Measurements from ENCODE around the gene SLC38A10.

SLC38A10 gene

GRCh38 chr17:81245665-81246342 lies 49.3 kb downstream of the SLC38A10 start:
- ATAC-seq (replicated peaks; ENCODE audit: extremely low read depth, poor library complexity, severe bottlenecking), result no peak
- H3K36me3 Mint-ChIP-seq (ENCODE audit: insufficient read depth), result peaks cover 15% of the 10 kb centered on the region
- H3K4me3 Mint-ChIP-seq, result no peak overlapping the region
- H3K4me1 Mint-ChIP-seq, result peaks cover 11% of the 10 kb centered on the region
- DNase-seq (ENCODE audit: low spot score in 2 of 2), result no peak
- no peaks in the 10 kb centered on the region for H3K9me3 Mint-ChIP-seq
- no peaks in the 10 kb centered on the region for H3K27me3 Mint-ChIP-seq
- H3K27ac Mint-ChIP-seq (ENCODE audit: low read depth), result no peak overlapping the region

GRCh38 chr17:81245024-81245664 lies 50.0 kb downstream of the SLC38A10 start:
- H3K4me3 Mint-ChIP-seq, result no peak overlapping the region
- H3K36me3 Mint-ChIP-seq (ENCODE audit: insufficient read depth), result peaks cover 18% of the 10 kb centered on the region
- H3K4me1 Mint-ChIP-seq, result peaks cover 11% of the 10 kb centered on the region
- H3K9me3 Mint-ChIP-seq, result no peaks in the 10 kb centered on the region
- ATAC-seq (replicated peaks; ENCODE audit: extremely low read depth, poor library complexity, severe bottlenecking), result no peak
- H3K27ac Mint-ChIP-seq (ENCODE audit: low read depth), result peak overlapping the region; percentile 32
- no peaks in the 10 kb centered on the region for H3K27me3 Mint-ChIP-seq
- DNase-seq (ENCODE audit: low spot score in 2 of 2), result no peak

DNA sequence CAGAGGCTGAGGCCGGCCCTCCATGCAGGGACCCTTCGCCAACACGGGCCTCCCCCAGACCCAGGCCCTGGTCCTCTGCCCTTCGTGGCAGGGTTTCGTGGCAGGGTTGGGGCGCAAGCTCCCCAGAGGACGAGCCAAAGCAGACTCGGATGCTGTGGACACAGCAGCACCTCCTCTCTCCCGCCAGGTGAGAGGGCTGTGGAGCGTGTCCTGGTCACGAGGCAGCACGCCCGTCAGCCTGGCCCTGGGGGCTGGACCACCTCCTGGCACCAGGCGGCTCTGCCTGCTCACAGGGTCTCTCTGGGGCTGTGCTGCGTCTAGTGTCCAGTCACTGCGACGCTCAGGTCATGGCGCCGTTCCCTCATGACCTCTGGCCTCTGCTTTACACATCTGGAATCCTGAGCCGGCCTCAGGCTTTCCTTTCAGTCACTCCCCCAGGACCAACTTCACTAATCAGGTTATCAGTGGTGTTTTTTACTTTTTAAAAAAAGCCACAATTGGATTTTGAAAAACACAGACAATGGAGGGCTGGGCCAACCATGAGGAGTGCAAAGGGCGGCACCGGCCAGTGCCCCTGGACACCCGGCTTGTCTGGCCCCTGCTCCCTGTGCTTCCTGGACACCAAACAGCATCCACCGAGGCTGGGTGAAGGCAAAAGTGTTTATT lies 50.6 kb downstream of the SLC38A10 start:
- no peak overlapping the region for H3K4me3 Mint-ChIP-seq
- H3K27me3 Mint-ChIP-seq, result no peaks in the 10 kb centered on the region
- peaks cover 19% of the 10 kb centered on the region for H3K36me3 Mint-ChIP-seq (ENCODE audit: insufficient read depth)
- H3K9me3 Mint-ChIP-seq, result no peaks in the 10 kb centered on the region
- peak overlapping the region; percentile 32 for H3K27ac Mint-ChIP-seq (ENCODE audit: low read depth)
- no peak for DNase-seq (ENCODE audit: low spot score in 2 of 2)
- no peak for ATAC-seq (replicated peaks; ENCODE audit: extremely low read depth, poor library complexity, severe bottlenecking)
- H3K4me1 Mint-ChIP-seq, result peaks cover 17% of the 10 kb centered on the region

- Mint-ChIP-seq H3K4me1 (peaks cover 17% of the 10 kb centered on the region), H3K36me3 (ENCODE audit: insufficient read depth) (peaks cover 21% of the 10 kb centered on the region), H3K27ac (ENCODE audit: low read depth) (no peak overlapping the region), H3K27me3 (no peaks in the 10 kb centered on the region), H3K9me3 (no peaks in the 10 kb centered on the region), H3K4me3 (no peak overlapping the region)
- no peak for ATAC-seq (replicated peaks; ENCODE audit: extremely low read depth, poor library complexity, severe bottlenecking)
- DNase-seq (ENCODE audit: low spot score in 2 of 2), result no peak
Observed at GRCh38 chr17:81243333-81243664, 51.8 kb downstream of the SLC38A10 start.

- Mint-ChIP-seq H3K9me3 (no peaks in the 10 kb centered on the region), H3K4me3 (peak overlapping the region; percentile 59), H3K27ac (ENCODE audit: low read depth) (no peak overlapping the region), H3K4me1 (peaks cover 17% of the 10 kb centered on the region), H3K27me3 (no peaks in the 10 kb centered on the region), H3K36me3 (ENCODE audit: insufficient read depth) (peaks cover 21% of the 10 kb centered on the region)
- no peak for DNase-seq (ENCODE audit: low spot score in 2 of 2)
- no peak for ATAC-seq (replicated peaks; ENCODE audit: extremely low read depth, poor library complexity, severe bottlenecking)
Observed at GRCh38 chr17:81242421-81243332, 52.4 kb downstream of the SLC38A10 start.

- Mint-ChIP-seq H3K4me3 (peak overlapping the region; percentile 59), H3K27me3 (no peaks in the 10 kb centered on the region), H3K36me3 (ENCODE audit: insufficient read depth) (peaks cover 18% of the 10 kb centered on the region), H3K4me1 (peaks cover 17% of the 10 kb centered on the region), H3K27ac (ENCODE audit: low read depth) (no peak overlapping the region), H3K9me3 (no peaks in the 10 kb centered on the region)
- DNase-seq (ENCODE audit: low spot score in 2 of 2) (peak; percentile 49 to 54), ATAC-seq (replicated peaks; ENCODE audit: extremely low read depth, poor library complexity, severe bottlenecking) (no peak)
Observed at GRCh38 chr17:81241648-81242420, 53.3 kb downstream of the SLC38A10 start.

DNA sequence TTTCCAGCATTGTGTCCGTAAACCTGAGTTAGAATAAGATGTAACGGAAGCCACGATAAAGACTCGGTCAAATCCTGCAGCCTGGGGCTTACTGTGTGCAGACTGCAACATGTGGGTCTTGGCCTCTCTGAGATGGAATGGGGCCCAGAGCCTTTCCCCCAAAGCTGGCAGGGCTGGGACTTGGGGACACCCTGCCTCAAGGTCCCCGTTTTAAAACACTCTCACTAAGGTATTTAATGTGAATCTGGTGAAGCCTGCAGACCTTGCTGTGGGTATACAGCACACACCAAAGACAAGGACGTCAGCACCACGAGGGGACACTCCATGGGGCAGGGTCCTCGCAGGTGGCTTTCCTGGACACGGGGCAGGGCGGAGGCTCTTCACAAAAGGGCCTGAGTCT lies 53.9 kb downstream of the SLC38A10 start:
- H3K4me1 Mint-ChIP-seq, result peaks cover 17% of the 10 kb centered on the region
- no peak overlapping the region for H3K27ac Mint-ChIP-seq (ENCODE audit: low read depth)
- H3K9me3 Mint-ChIP-seq, result no peaks in the 10 kb centered on the region
- DNase-seq (ENCODE audit: low spot score in 2 of 2) (no peak), ATAC-seq (replicated peaks; ENCODE audit: extremely low read depth, poor library complexity, severe bottlenecking) (no peak)
- no peaks in the 10 kb centered on the region for H3K27me3 Mint-ChIP-seq
- H3K4me3 Mint-ChIP-seq, result peak overlapping the region; percentile 92
- peaks cover 18% of the 10 kb centered on the region for H3K36me3 Mint-ChIP-seq (ENCODE audit: insufficient read depth)

DNA sequence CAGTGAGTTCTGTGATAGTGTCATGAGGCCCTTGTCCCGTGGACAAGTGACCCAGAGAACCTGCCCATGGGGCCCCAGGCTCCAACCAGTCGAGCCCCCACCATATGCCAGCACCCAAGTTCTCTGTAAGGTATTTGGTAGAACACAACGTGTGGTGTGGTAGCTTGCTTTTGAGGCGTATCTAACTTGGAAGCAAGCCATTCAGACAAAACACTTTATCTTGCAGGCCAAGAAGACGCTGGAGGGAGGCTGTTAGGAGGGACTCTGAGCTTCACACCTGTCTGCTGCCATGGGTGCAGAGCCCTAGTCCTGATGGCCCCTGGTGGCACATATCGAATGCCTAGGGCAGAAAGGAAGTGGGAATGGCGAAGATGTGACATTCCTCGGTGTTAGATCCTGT lies 54.3 kb downstream of the SLC38A10 start:
- Mint-ChIP-seq H3K4me3 (peak overlapping the region; percentile 92), H3K9me3 (no peaks in the 10 kb centered on the region), H3K27me3 (no peaks in the 10 kb centered on the region), H3K27ac (ENCODE audit: low read depth) (no peak overlapping the region), H3K4me1 (peaks cover 17% of the 10 kb centered on the region), H3K36me3 (ENCODE audit: insufficient read depth) (peaks cover 18% of the 10 kb centered on the region)
- DNase-seq (ENCODE audit: low spot score in 2 of 2), result no peak
- ATAC-seq (replicated peaks; ENCODE audit: extremely low read depth, poor library complexity, severe bottlenecking), result no peak

GRCh38 chr17:81239714-81240555 lies 55.2 kb downstream of the SLC38A10 start:
- peaks cover 18% of the 10 kb centered on the region for H3K36me3 Mint-ChIP-seq (ENCODE audit: insufficient read depth)
- H3K4me3 Mint-ChIP-seq, result peak overlapping the region; percentile 92
- peaks cover 23% of the 10 kb centered on the region for H3K4me1 Mint-ChIP-seq
- peak in 1 of 2 donors; percentile 20 for DNase-seq (ENCODE audit: low spot score in 2 of 2)
- no peaks in the 10 kb centered on the region for H3K9me3 Mint-ChIP-seq
- H3K27ac Mint-ChIP-seq (ENCODE audit: low read depth), result peak overlapping the region; percentile 83
- H3K27me3 Mint-ChIP-seq, result no peaks in the 10 kb centered on the region
- ATAC-seq (replicated peaks; ENCODE audit: extremely low read depth, poor library complexity, severe bottlenecking), result no peak

- Mint-ChIP-seq H3K9me3 (no peaks in the 10 kb centered on the region), H3K27me3 (no peaks in the 10 kb centered on the region), H3K4me1 (peaks cover 29% of the 10 kb centered on the region), H3K36me3 (ENCODE audit: insufficient read depth) (peaks cover 17% of the 10 kb centered on the region), H3K27ac (ENCODE audit: low read depth) (peak within 1 kb of the TSS; percentile 83), H3K4me3 (peak within 1 kb of the TSS; percentile 92)
- peak; percentile 97 for ATAC-seq (replicated peaks; ENCODE audit: extremely low read depth, poor library complexity, severe bottlenecking)
- DNase-seq (ENCODE audit: low spot score in 2 of 2), result peak; percentile 83 to 96
Observed at GRCh38 chr17:81238815-81239713, 56.0 kb downstream of the SLC38A10 start, which contains the start of the genes NDUFAF8 and TEPSIN. Gene NDUFAF8, plus strand, starts transcription at chr17:81239318. Its CDS starts 46 bp downstream, at chr17:81239364. Gene TEPSIN, minus strand, starts transcription at chr17:81239055. Its CDS starts 22 bp downstream, at chr17:81239033.
